A549 (cell line): ENCODE measurements around the gene DVL2. TPM values are rescaled to one million over a fixed set of nuclear protein-coding genes. Genes with fewer than 3 reads are reported as not detected.

Source experiments
- ATAC-seq, 2 experiments: fragments of 200-7000 bp in 1 of 2; fragments of >200 bp in 1 of 2; cut with Nextera tagmentation in 1 of 2; cut with Tn5 transposase in 1 of 2; 3 replicates each; pipeline versions ENCODE4 v1.8.0 to v1.9.1; 2018 to 2020; ENCODE audit warnings: mild to moderate bottlenecking in 1 of 2, moderate library complexity in 1 of 2
- CTCF ChIA-PET: fragments of 300-600 bp; sonication (Branson Sonifier 250); formaldehyde crosslinking; extraction: SDS; loops from one replicate; lab custom pipeline; 2021; ENCODE audit warnings: antibody characterized with exemption, inconsistent platforms; lab: Yijun Ruan, JAX
- POLR2A ChIA-PET: fragments of 350-600 bp; formaldehyde crosslinking; extraction: SDS; loops from one replicate; lab custom pipeline; 2021; ENCODE audit warnings: antibody characterized with exemption, inconsistent platforms; lab: Yijun Ruan, JAX
- DNase-seq, 2 experiments: peaks; one replicate each; pipeline versions ENCODE4 v3.0.0 to v3.0.0-alpha.2; 2011 to 2016; ENCODE audit warnings: low read depth in 1 of 2, low spot score in 1 of 2
- FAIRE-seq: peaks from 2 replicates; lab custom pipeline; 2011; peaks lifted over from hg19 to GRCh38; lab: Jason Lieb, UNC
- H3K27ac ChIP-seq, 2 experiments: fragments of >200 bp; sonication (Bioruptor Twin); formaldehyde crosslinking; 3 replicates each; pipeline ENCODE4 v1.5.1; 2016 to 2017
- H3K4me1 ChIP-seq: fragments of >200 bp; sonication (Bioruptor Twin); formaldehyde crosslinking; 3 replicates; pipeline ENCODE4 v1.6.1; 2016
- H3K4me2 ChIP-seq: fragments of >200 bp; sonication (Bioruptor Twin); formaldehyde crosslinking; 3 replicates; pipeline ENCODE4 v1.6.1; 2016
- H3K4me3 ChIP-seq: fragments of >200 bp; sonication (Bioruptor Twin); formaldehyde crosslinking; 3 replicates; pipeline ENCODE4 v1.5.1; 2016
- H3K9me3 ChIP-seq: fragments of >200 bp; sonication (Bioruptor Twin); formaldehyde crosslinking; 3 replicates; pipeline ENCODE4 v1.6.1; 2016
- ATOH8 ChIP-seq: fragments of 250-450 bp; sonication (Bioruptor Pico); IDR thresholded peaks from 2 replicates; pipeline ENCODE4 v1.5.0; 2020; ENCODE audit warnings: low read depth, mild to moderate bottlenecking, moderate library complexity
- BCL3 ChIP-seq: fragments of >200 bp; sonication (Bioruptor Twin); formaldehyde crosslinking; IDR thresholded peaks from 3 replicates; pipeline ENCODE4 v1.6.1; 2016
- CBX2 ChIP-seq: fragments of 200-600 bp; sonication (generic); IDR thresholded peaks from 2 replicates; pipeline ENCODE4 v1.6.1; 2016; ENCODE audit warnings: low read depth, mild to moderate bottlenecking, borderline replicate concordance
- CHD4 ChIP-seq: fragments of 200-600 bp; sonication (generic); IDR thresholded peaks from 2 replicates; pipeline ENCODE4 v1.6.1; 2016; ENCODE audit warnings: antibody characterized with exemption, mild to moderate bottlenecking, borderline replicate concordance
- FOSL2 ChIP-seq, 2 experiments: fragments of 450-650 bp in 1 of 2; fragments of >200 bp in 1 of 2; sonication (Bioruptor Twin) in 1 of 2; formaldehyde crosslinking; IDR thresholded peaks; 2 replicates each; pipeline versions ENCODE4 v1.5.0 to v1.6.1; 2016 to 2020; ENCODE audit warnings: mild to moderate bottlenecking in 1 of 2, moderate library complexity in 1 of 2
- HDAC2 ChIP-seq: fragments of 200-600 bp; sonication (generic); IDR thresholded peaks from 2 replicates; pipeline ENCODE4 v1.6.1; 2016
- HES2 ChIP-seq: fragments of >200 bp; sonication (Bioruptor Twin); formaldehyde crosslinking; IDR thresholded peaks from 2 replicates; pipeline ENCODE4 v1.6.1; 2016
- HOXA7 ChIP-seq: fragments of 250-450 bp; sonication (Bioruptor Pico); IDR thresholded peaks from 2 replicates; pipeline ENCODE4 v1.5.0; 2020; ENCODE audit warnings: mild to moderate bottlenecking, moderate library complexity
- JUNB ChIP-seq: fragments of >200 bp; sonication (Bioruptor Twin); formaldehyde crosslinking; IDR thresholded peaks from 2 replicates; pipeline ENCODE4 v1.6.1; 2016
- MYC ChIP-seq: IDR thresholded peaks from 2 replicates; pipeline ENCODE4 v1.6.1; 2012; ENCODE audit warnings: mild to moderate bottlenecking, inconsistent platforms, low read length, improper control_type of control experiment, borderline replicate concordance
- PBX3 ChIP-seq: IDR thresholded peaks from 2 replicates; pipeline ENCODE4 v1.6.1; 2012
- RAD21 ChIP-seq, 2 experiments: fragments of >200 bp in 1 of 2; sonication (Bioruptor Twin) in 1 of 2; formaldehyde crosslinking in 1 of 2; IDR thresholded peaks in 1 of 2; conservative IDR thresholded peaks in 1 of 2; 2 replicates in 1 of 2; 3 replicates in 1 of 2; pipeline ENCODE4 v1.6.1; 2012 to 2018; ENCODE audit warnings: inconsistent platforms in 1 of 2
- RARB ChIP-seq: fragments of 250-450 bp; sonication (Bioruptor Pico); IDR thresholded peaks from 2 replicates; pipeline ENCODE4 v1.8.0; 2021; ENCODE audit warnings: mild to moderate bottlenecking, moderate library complexity
- REST ChIP-seq: fragments of 200-600 bp; sonication (generic); IDR thresholded peaks from 2 replicates; pipeline ENCODE4 v1.6.1; 2016; ENCODE audit warnings: antibody characterized with exemption, mild to moderate bottlenecking, moderate library complexity
- RFX5 ChIP-seq: fragments of 450-650 bp; IDR thresholded peaks from 2 replicates; pipeline ENCODE4 v1.7.1; 2014; ENCODE audit warnings: antibody characterized with exemption, mild to moderate bottlenecking, moderate library complexity
- RNF2 ChIP-seq: fragments of 200-600 bp; sonication (generic); IDR thresholded peaks from 2 replicates; pipeline ENCODE4 v1.6.1; 2016; ENCODE audit warnings: low read depth, mild to moderate bottlenecking, antibody characterized with exemption, moderate library complexity, borderline replicate concordance
- TFCP2L1 ChIP-seq: fragments of 250-450 bp; sonication (Bioruptor Pico); IDR thresholded peaks from 2 replicates; pipeline ENCODE4 v1.5.0; 2021; ENCODE audit warnings: mild to moderate bottlenecking
- ZNF302 ChIP-seq: fragments of 250-450 bp; sonication (Bioruptor Pico); IDR thresholded peaks from 2 replicates; pipeline ENCODE4 v1.9.0; 2021; ENCODE audit warnings: inconsistent platforms, mild to moderate bottlenecking, moderate library complexity
- WGBS: methylation state at CpG from one replicate; pipeline ENCODE4 v1.1.6; 2017; ENCODE audit errors: missing lambda C conversion rate; 5-methylcytosine and 5-hydroxymethylcytosine counted together
- polyA plus RNA-seq, 4 experiments: library from polyadenylated mRNA; depleted of rRNA in 3 of 4; stranded (reverse); fragments of >200 nt; fragmentation: RNase III in 1 of 4; extraction: RNeasy Plus Mini Kit Qiagen cat#74134 plus additional on column Dnase treatment in 1 of 4; gene quantifications; 2 replicates in 3 of 4; 3 replicates in 1 of 4; pipeline ENCODE4 v1.2.3, GENCODE V29; 2011 to 2017

DVL2 gene
- polyA plus RNA-seq, 2 of the 4 experiments (the other 2 are of a cell fraction), result 5.7 to 40.4 TPM

- H3K4me3 ChIP-seq, result no peak overlapping the region
- no peak overlapping the region for H3K4me2 ChIP-seq
- FAIRE-seq, result no peak
- ATAC-seq, result no peak
- 79% methylated on average over 18 of the region's 21 CpGs for WGBS
- CTCF ChIA-PET, result interaction anchor here (1.0 to 5.3 kb wide), 6 partner anchors 8 to 156 kb away, joined by 3 to 20 read pairs (median 8); partner anchors contain the start of genes ACADVL and DLG4
- TF ChIP-seq RAD21 (conservative IDR thresholded peaks at IDR 0.05 in 1 of 2, IDR thresholded peaks at IDR 0.05 in 1 of 2) (no peak), PBX3 (no peak), MYC (no peak), FOSL2 (IDR thresholded peaks at IDR 0.05) (no peak), FOSL2 (CRISPR knock-in tag; IDR thresholded peaks at IDR 0.05) (no peak), HES2 (no peak), HOXA7 (no peak), JUNB (no peak), BCL3 (no peak), CHD4 (no peak), RARB (CRISPR knock-in tag) (no peak), ZNF302 (CRISPR knock-in tag) (no peak), HDAC2 (no peak), CBX2 (no peak), ATOH8 (CRISPR knock-in tag) (no peak), RFX5 (no peak), REST (no peak), RNF2 (no peak), TFCP2L1 (CRISPR knock-in tag) (no peak)
- no peak overlapping the region for H3K27ac ChIP-seq
- H3K9me3 ChIP-seq, result no peaks in the 10 kb centered on the region
- H3K4me1 ChIP-seq, result peaks cover 12% of the 10 kb centered on the region
- no peak for DNase-seq
- POLR2A ChIA-PET, result no interaction called here
Observed at GRCh38 chr17:7208027-7208571, 26.2 kb downstream of the DVL2 start.
